WTC11 (cell line): Measurements from ENCODE around the gene C1QTNF9B. TPM values are rescaled to one million over a fixed set of nuclear protein-coding genes. Genes with fewer than 3 reads are reported as not detected.

ENCODE experiments used
- ATAC-seq: fragments of 200-7000 bp; cut with Tn5 transposase; 2 replicates; pipeline ENCODE4 v1.10.0; 2021; ENCODE audit warnings: mild to moderate bottlenecking, moderate library complexity
- CTCF ChIA-PET: fragments of 300-600 bp; sonication (Branson Sonifier 250); formaldehyde crosslinking; loops from one replicate; lab custom pipeline; 2021; ENCODE audit warnings: antibody characterized with exemption; lab: Charles Lee
- POLR2A ChIA-PET: fragments of 350-600 bp; sonication (Branson Sonifier 250); formaldehyde crosslinking; loops from one replicate; lab custom pipeline; 2021; ENCODE audit warnings: antibody characterized with exemption; lab: Charles Lee
- DNase-seq: peaks from one replicate; pipeline ENCODE4 v3.0.0; 2021; ENCODE audit warnings: low spot score
- H3K27ac Mint-ChIP-seq: 2 replicates; pipeline ENCODE4 v1.8.0; 2021; ENCODE audit warnings: mixed read lengths
- H3K27me3 Mint-ChIP-seq: 2 replicates; pipeline ENCODE4 v1.8.0; 2021; ENCODE audit warnings: low read depth, mild to moderate bottlenecking, moderate library complexity, mixed read lengths
- H3K36me3 Mint-ChIP-seq: 2 replicates; pipeline ENCODE4 v1.8.0; 2021; ENCODE audit warnings: mixed read lengths
- H3K4me1 Mint-ChIP-seq: 2 replicates; pipeline ENCODE4 v1.8.0; 2022; ENCODE audit warnings: mixed read lengths
- H3K4me3 Mint-ChIP-seq: 2 replicates; pipeline ENCODE4 v1.8.0; 2021; ENCODE audit warnings: mild to moderate bottlenecking, moderate library complexity, mixed read lengths
- H3K9me3 Mint-ChIP-seq: 2 replicates; pipeline ENCODE4 v1.8.0; 2021; ENCODE audit warnings: mixed read lengths
- CREB1 ChIP-seq: sonication (generic); formaldehyde crosslinking; IDR thresholded peaks from 2 replicates; pipeline ENCODE4 v1.8.0; 2023; ENCODE audit warnings: mild to moderate bottlenecking, missing genetic modification reagents
- HMGA2 ChIP-seq: fragments of 250-450 bp; sonication (Bioruptor Pico); IDR thresholded peaks from 2 replicates; pipeline ENCODE4 v1.4.0; 2021; ENCODE audit warnings: mild to moderate bottlenecking, moderate library complexity
- JAZF1 ChIP-seq: fragments of 250-450 bp; sonication (Bioruptor Pico); IDR thresholded peaks from 2 replicates; pipeline ENCODE4 v1.9.0; 2021; ENCODE audit warnings: moderate library complexity, mild to moderate bottlenecking, inconsistent platforms
- MXD4 ChIP-seq: fragments of 250-450 bp; sonication (Bioruptor Pico); IDR thresholded peaks from 2 replicates; pipeline ENCODE4 v1.8.0; 2021; ENCODE audit warnings: mild to moderate bottlenecking, moderate library complexity, borderline replicate concordance
- NFYB ChIP-seq: sonication (generic); formaldehyde crosslinking; conservative IDR thresholded peaks from 2 replicates; pipeline ENCODE4 v1.8.0; 2022; ENCODE audit warnings: low read depth, missing genetic modification reagents
- NR1H2 ChIP-seq: sonication (generic); formaldehyde crosslinking; IDR thresholded peaks from 2 replicates; pipeline ENCODE4 v1.9.0; 2021; ENCODE audit warnings: mild to moderate bottlenecking, moderate library complexity, missing genetic modification reagents
- NR3C1 ChIP-seq: sonication (generic); formaldehyde crosslinking; conservative IDR thresholded peaks from 2 replicates; pipeline ENCODE4 v1.8.1; 2023; ENCODE audit warnings: low read depth, mild to moderate bottlenecking, missing genetic modification reagents
- RELA ChIP-seq: sonication (generic); formaldehyde crosslinking; IDR thresholded peaks from 2 replicates; pipeline ENCODE4 v1.8.1; 2022; ENCODE audit warnings: missing genetic modification reagents, mild to moderate bottlenecking, borderline replicate concordance
- total RNA-seq: library from RNA; stranded (reverse); gene quantifications from 3 replicates; pipeline ENCODE4 v1.2.3, GENCODE V29; 2021
- TF ChIP-seq, protein P1 (sequence below): sonication (generic); formaldehyde crosslinking; IDR thresholded peaks from 2 replicates; pipeline ENCODE4 v1.8.1; 2022; ENCODE audit warnings: mild to moderate bottlenecking, moderate library complexity, missing genetic modification reagents
- TF ChIP-seq, protein P2 (sequence below): sonication (generic); formaldehyde crosslinking; IDR thresholded peaks from 2 replicates; pipeline ENCODE4 v1.8.1; 2022; ENCODE audit warnings: low read depth, mild to moderate bottlenecking, moderate library complexity, missing genetic modification reagents, borderline replicate concordance
- TF ChIP-seq, protein P3 (sequence below): sonication (generic); formaldehyde crosslinking; IDR thresholded peaks from 2 replicates; pipeline ENCODE4 v1.8.0; 2022; ENCODE audit warnings: mild to moderate bottlenecking, missing genetic modification reagents
- TF ChIP-seq, protein P4 (sequence below): sonication (generic); formaldehyde crosslinking; IDR thresholded peaks from 2 replicates; pipeline ENCODE4 v1.8.0; 2023; ENCODE audit warnings: missing genetic modification reagents
- TF ChIP-seq, protein P5 (sequence below): sonication (generic); formaldehyde crosslinking; IDR thresholded peaks from 2 replicates; pipeline ENCODE4 v1.8.1; 2022; ENCODE audit warnings: missing genetic modification reagents, borderline replicate concordance
- TF ChIP-seq, protein P6 (sequence below): sonication (generic); formaldehyde crosslinking; IDR thresholded peaks from 2 replicates; pipeline ENCODE4 v1.8.0; 2023; ENCODE audit warnings: mild to moderate bottlenecking, missing genetic modification reagents
- TF ChIP-seq, protein P7 (sequence below): sonication (generic); formaldehyde crosslinking; IDR thresholded peaks from 2 replicates; pipeline ENCODE4 v1.8.0; 2022; ENCODE audit warnings: missing genetic modification reagents
- TF ChIP-seq, protein P8 (sequence below): fragments of 250-450 bp; sonication (Bioruptor Pico); IDR thresholded peaks from 2 replicates; pipeline ENCODE4 v1.8.0; 2021; ENCODE audit warnings: mild to moderate bottlenecking
- TF ChIP-seq, protein P9 (sequence below): sonication (generic); formaldehyde crosslinking; IDR thresholded peaks from 2 replicates; pipeline ENCODE4 v1.8.1; 2023; ENCODE audit warnings: mild to moderate bottlenecking, missing genetic modification reagents
- TF ChIP-seq, protein P10 (sequence below): sonication (generic); formaldehyde crosslinking; IDR thresholded peaks from 2 replicates; pipeline ENCODE4 v1.8.1; 2023; ENCODE audit warnings: mild to moderate bottlenecking, missing genetic modification reagents

The C1QTNF9B gene
- total RNA-seq, 1 experiment from 2014 or later: 0.20 TPM

DNA sequence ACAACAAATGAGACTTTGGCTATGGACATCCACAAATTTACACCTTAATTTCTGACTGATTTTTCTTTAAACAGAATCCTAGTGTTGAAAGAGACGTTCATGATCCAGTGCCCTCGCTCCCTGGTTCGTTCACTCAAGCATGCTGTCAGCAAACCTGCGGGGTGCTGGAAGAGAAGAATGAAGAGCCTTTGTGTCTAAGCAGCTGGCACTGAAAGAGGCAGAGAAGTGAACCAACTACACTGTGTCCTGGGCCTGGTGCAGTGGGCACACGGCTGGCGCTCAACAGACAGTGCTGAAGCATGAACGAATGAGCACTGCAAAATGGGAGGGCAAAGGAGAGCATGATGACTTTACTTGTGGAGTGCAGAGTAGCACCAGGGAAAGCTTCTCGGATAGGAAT is 54.9 kb downstream of the C1QTNF9B start:
- H3K4me3 Mint-ChIP-seq: no peak overlapping the region
- no peak for TF ChIP-seq RELA (CRISPR knock-in tag)
- TF ChIP-seq, protein P1, sequence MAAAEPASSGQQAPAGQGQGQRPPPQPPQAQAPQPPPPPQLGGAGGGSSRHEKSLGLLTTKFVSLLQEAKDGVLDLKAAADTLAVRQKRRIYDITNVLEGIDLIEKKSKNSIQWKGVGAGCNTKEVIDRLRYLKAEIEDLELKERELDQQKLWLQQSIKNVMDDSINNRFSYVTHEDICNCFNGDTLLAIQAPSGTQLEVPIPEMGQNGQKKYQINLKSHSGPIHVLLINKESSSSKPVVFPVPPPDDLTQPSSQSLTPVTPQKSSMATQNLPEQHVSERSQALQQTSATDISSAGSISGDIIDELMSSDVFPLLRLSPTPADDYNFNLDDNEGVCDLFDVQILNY (CRISPR knock-in tag): no peak
- no peak for TF ChIP-seq NFYB
- TF ChIP-seq, protein P2, sequence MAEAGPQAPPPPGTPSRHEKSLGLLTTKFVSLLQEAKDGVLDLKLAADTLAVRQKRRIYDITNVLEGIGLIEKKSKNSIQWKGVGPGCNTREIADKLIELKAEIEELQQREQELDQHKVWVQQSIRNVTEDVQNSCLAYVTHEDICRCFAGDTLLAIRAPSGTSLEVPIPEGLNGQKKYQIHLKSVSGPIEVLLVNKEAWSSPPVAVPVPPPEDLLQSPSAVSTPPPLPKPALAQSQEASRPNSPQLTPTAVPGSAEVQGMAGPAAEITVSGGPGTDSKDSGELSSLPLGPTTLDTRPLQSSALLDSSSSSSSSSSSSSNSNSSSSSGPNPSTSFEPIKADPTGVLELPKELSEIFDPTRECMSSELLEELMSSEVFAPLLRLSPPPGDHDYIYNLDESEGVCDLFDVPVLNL (CRISPR knock-in tag): no peak
- TF ChIP-seq, protein P3, sequence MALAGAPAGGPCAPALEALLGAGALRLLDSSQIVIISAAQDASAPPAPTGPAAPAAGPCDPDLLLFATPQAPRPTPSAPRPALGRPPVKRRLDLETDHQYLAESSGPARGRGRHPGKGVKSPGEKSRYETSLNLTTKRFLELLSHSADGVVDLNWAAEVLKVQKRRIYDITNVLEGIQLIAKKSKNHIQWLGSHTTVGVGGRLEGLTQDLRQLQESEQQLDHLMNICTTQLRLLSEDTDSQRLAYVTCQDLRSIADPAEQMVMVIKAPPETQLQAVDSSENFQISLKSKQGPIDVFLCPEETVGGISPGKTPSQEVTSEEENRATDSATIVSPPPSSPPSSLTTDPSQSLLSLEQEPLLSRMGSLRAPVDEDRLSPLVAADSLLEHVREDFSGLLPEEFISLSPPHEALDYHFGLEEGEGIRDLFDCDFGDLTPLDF (CRISPR knock-in tag): no peak
- TF ChIP-seq, protein P4, sequence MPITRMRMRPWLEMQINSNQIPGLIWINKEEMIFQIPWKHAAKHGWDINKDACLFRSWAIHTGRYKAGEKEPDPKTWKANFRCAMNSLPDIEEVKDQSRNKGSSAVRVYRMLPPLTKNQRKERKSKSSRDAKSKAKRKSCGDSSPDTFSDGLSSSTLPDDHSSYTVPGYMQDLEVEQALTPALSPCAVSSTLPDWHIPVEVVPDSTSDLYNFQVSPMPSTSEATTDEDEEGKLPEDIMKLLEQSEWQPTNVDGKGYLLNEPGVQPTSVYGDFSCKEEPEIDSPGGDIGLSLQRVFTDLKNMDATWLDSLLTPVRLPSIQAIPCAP: no peak
- TF ChIP-seq, protein P5, sequence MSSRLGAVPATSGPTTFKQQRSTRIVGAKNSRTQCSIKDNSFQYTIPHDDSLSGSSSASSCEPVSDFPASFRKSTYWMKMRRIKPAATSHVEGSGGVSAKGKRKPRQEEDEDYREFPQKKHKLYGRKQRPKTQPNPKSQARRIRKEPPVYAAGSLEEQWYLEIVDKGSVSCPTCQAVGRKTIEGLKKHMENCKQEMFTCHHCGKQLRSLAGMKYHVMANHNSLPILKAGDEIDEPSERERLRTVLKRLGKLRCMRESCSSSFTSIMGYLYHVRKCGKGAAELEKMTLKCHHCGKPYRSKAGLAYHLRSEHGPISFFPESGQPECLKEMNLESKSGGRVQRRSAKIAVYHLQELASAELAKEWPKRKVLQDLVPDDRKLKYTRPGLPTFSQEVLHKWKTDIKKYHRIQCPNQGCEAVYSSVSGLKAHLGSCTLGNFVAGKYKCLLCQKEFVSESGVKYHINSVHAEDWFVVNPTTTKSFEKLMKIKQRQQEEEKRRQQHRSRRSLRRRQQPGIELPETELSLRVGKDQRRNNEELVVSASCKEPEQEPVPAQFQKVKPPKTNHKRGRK (CRISPR knock-in tag): no peak
- no peak for TF ChIP-seq HMGA2 (CRISPR knock-in tag)
- TF ChIP-seq JAZF1 (CRISPR knock-in tag): no peak
- no peak for TF ChIP-seq MXD4
- TF ChIP-seq, protein P6, sequence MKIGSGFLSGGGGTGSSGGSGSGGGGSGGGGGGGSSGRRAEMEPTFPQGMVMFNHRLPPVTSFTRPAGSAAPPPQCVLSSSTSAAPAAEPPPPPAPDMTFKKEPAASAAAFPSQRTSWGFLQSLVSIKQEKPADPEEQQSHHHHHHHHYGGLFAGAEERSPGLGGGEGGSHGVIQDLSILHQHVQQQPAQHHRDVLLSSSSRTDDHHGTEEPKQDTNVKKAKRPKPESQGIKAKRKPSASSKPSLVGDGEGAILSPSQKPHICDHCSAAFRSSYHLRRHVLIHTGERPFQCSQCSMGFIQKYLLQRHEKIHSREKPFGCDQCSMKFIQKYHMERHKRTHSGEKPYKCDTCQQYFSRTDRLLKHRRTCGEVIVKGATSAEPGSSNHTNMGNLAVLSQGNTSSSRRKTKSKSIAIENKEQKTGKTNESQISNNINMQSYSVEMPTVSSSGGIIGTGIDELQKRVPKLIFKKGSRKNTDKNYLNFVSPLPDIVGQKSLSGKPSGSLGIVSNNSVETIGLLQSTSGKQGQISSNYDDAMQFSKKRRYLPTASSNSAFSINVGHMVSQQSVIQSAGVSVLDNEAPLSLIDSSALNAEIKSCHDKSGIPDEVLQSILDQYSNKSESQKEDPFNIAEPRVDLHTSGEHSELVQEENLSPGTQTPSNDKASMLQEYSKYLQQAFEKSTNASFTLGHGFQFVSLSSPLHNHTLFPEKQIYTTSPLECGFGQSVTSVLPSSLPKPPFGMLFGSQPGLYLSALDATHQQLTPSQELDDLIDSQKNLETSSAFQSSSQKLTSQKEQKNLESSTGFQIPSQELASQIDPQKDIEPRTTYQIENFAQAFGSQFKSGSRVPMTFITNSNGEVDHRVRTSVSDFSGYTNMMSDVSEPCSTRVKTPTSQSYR (CRISPR knock-in tag): no peak
- TF ChIP-seq NR1H2 (CRISPR knock-in tag): no peak
- TF ChIP-seq, protein P7, sequence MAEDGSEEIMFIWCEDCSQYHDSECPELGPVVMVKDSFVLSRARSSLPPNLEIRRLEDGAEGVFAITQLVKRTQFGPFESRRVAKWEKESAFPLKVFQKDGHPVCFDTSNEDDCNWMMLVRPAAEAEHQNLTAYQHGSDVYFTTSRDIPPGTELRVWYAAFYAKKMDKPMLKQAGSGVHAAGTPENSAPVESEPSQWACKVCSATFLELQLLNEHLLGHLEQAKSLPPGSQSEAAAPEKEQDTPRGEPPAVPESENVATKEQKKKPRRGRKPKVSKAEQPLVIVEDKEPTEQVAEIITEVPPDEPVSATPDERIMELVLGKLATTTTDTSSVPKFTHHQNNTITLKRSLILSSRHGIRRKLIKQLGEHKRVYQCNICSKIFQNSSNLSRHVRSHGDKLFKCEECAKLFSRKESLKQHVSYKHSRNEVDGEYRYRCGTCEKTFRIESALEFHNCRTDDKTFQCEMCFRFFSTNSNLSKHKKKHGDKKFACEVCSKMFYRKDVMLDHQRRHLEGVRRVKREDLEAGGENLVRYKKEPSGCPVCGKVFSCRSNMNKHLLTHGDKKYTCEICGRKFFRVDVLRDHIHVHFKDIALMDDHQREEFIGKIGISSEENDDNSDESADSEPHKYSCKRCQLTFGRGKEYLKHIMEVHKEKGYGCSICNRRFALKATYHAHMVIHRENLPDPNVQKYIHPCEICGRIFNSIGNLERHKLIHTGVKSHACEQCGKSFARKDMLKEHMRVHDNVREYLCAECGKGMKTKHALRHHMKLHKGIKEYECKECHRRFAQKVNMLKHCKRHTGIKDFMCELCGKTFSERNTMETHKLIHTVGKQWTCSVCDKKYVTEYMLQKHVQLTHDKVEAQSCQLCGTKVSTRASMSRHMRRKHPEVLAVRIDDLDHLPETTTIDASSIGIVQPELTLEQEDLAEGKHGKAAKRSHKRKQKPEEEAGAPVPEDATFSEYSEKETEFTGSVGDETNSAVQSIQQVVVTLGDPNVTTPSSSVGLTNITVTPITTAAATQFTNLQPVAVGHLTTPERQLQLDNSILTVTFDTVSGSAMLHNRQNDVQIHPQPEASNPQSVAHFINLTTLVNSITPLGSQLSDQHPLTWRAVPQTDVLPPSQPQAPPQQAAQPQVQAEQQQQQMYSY (CRISPR knock-in tag): no peak
- TF ChIP-seq, protein P8, sequence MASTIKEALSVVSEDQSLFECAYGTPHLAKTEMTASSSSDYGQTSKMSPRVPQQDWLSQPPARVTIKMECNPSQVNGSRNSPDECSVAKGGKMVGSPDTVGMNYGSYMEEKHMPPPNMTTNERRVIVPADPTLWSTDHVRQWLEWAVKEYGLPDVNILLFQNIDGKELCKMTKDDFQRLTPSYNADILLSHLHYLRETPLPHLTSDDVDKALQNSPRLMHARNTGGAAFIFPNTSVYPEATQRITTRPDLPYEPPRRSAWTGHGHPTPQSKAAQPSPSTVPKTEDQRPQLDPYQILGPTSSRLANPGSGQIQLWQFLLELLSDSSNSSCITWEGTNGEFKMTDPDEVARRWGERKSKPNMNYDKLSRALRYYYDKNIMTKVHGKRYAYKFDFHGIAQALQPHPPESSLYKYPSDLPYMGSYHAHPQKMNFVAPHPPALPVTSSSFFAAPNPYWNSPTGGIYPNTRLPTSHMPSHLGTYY: no peak
- TF ChIP-seq, protein P9, sequence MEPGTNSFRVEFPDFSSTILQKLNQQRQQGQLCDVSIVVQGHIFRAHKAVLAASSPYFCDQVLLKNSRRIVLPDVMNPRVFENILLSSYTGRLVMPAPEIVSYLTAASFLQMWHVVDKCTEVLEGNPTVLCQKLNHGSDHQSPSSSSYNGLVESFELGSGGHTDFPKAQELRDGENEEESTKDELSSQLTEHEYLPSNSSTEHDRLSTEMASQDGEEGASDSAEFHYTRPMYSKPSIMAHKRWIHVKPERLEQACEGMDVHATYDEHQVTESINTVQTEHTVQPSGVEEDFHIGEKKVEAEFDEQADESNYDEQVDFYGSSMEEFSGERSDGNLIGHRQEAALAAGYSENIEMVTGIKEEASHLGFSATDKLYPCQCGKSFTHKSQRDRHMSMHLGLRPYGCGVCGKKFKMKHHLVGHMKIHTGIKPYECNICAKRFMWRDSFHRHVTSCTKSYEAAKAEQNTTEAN (CRISPR knock-in tag): no peak
- TF ChIP-seq, protein P10, sequence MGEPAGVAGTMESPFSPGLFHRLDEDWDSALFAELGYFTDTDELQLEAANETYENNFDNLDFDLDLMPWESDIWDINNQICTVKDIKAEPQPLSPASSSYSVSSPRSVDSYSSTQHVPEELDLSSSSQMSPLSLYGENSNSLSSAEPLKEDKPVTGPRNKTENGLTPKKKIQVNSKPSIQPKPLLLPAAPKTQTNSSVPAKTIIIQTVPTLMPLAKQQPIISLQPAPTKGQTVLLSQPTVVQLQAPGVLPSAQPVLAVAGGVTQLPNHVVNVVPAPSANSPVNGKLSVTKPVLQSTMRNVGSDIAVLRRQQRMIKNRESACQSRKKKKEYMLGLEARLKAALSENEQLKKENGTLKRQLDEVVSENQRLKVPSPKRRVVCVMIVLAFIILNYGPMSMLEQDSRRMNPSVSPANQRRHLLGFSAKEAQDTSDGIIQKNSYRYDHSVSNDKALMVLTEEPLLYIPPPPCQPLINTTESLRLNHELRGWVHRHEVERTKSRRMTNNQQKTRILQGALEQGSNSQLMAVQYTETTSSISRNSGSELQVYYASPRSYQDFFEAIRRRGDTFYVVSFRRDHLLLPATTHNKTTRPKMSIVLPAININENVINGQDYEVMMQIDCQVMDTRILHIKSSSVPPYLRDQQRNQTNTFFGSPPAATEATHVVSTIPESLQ (CRISPR knock-in tag): no peak
- TF ChIP-seq NR3C1: no peak
- no peak for TF ChIP-seq CREB1 (CRISPR knock-in tag)
- TF ChIP-seq, all 79 proteins: peak for 0
- no peaks in the 10 kb centered on the region for H3K27me3 Mint-ChIP-seq
- no peak for ATAC-seq
- H3K27ac Mint-ChIP-seq: peak overlapping the region; percentile 25; the same call in 1 of the 2 replicates
- ChIA-PET CTCF (interaction anchor here (0.7 kb wide), 1 partner anchor 393 kb away, joined by 4 read pairs; no protein-coding TSS in a partner anchor), POLR2A (no interaction called here)
- no peaks in the 10 kb centered on the region for H3K9me3 Mint-ChIP-seq
- H3K36me3 Mint-ChIP-seq: no peaks in the 10 kb centered on the region
- H3K4me1 Mint-ChIP-seq: peaks cover 5% of the 10 kb centered on the region
- no peak for DNase-seq
